MM.1S (cell line): Measurements from ENCODE around the gene SLIT3.

Source experiments
- DNase-seq: peaks from one replicate; pipeline ENCODE4 v3.0.0-alpha.2; 2015
- H2AFZ ChIP-seq: fragments of 300-600 bp; sonication (generic); 2 replicates; pipeline ENCODE4 v1.6.0; 2016; ENCODE audit warnings: antibody characterized with exemption, low read length
- H3F3A ChIP-seq: fragments of 300-600 bp; sonication (generic); 2 replicates; pipeline ENCODE4 v1.6.1; 2016; ENCODE audit warnings: mild to moderate bottlenecking, antibody characterized with exemption, low read length, moderate library complexity, mixed read lengths; ENCODE audit not compliant: insufficient read depth
- H3K27ac ChIP-seq: fragments of 300-600 bp; sonication (generic); 2 replicates; pipeline ENCODE4 v1.5.1; 2016; ENCODE audit warnings: mild to moderate bottlenecking, low read length
- H3K27me3 ChIP-seq: fragments of 300-600 bp; sonication (generic); replicated peaks from 2 replicates; pipeline ENCODE4 v1.6.0; 2016; ENCODE audit warnings: low read length; ENCODE audit not compliant: insufficient read depth
- H3K36me3 ChIP-seq: fragments of 300-600 bp; sonication (generic); replicated peaks from 2 replicates; pipeline ENCODE4 v1.6.1; 2016; ENCODE audit warnings: mild to moderate bottlenecking, low read length, mixed read lengths; ENCODE audit not compliant: insufficient read depth
- H3K4me1 ChIP-seq: fragments of 300-600 bp; sonication (generic); 2 replicates; pipeline ENCODE4 v1.6.1; 2016; ENCODE audit warnings: low read length, mixed read lengths
- H3K4me2 ChIP-seq: fragments of 300-600 bp; sonication (generic); 2 replicates; pipeline ENCODE4 v1.6.0; 2016; ENCODE audit warnings: low read depth, low read length
- H3K4me3 ChIP-seq: fragments of 300-600 bp; sonication (generic); 2 replicates; pipeline ENCODE4 v1.5.1; 2016; ENCODE audit warnings: low read length, mixed read lengths
- H3K79me2 ChIP-seq: fragments of 300-600 bp; sonication (generic); 2 replicates; pipeline ENCODE4 v1.6.1; 2016; ENCODE audit warnings: mixed run types, low read length, mixed read lengths
- H3K9ac ChIP-seq: fragments of 300-600 bp; sonication (generic); 2 replicates; pipeline ENCODE4 v1.6.1; 2016; ENCODE audit warnings: low read length, mixed read lengths
- H3K9me2 ChIP-seq: fragments of 300-600 bp; sonication (generic); replicated peaks from 2 replicates; pipeline ENCODE4 v1.6.1; 2016; ENCODE audit warnings: mild to moderate bottlenecking, low read length, mixed read lengths; ENCODE audit not compliant: insufficient read depth
- H3K9me3 ChIP-seq: fragments of 300-600 bp; sonication (generic); replicated peaks from 2 replicates; pipeline ENCODE4 v1.6.1; 2016; ENCODE audit warnings: mild to moderate bottlenecking, low read length, mixed read lengths; ENCODE audit not compliant: insufficient read depth
- H4K20me1 ChIP-seq: fragments of 300-600 bp; sonication (generic); 2 replicates; pipeline ENCODE4 v1.6.1; 2016; ENCODE audit warnings: mild to moderate bottlenecking, low read length, moderate library complexity, mixed read lengths; ENCODE audit not compliant: insufficient read depth
- EZH2 ChIP-seq: fragments of 300-600 bp; sonication (generic); optimal IDR thresholded peaks from 2 replicates; pipeline ENCODE3; 2017; ENCODE audit warnings: low read depth, mild to moderate bottlenecking, antibody characterized with exemption, low read length, mixed read lengths
- EZH2phosphoT487 ChIP-seq: fragments of 300-600 bp; sonication (generic); IDR thresholded peaks from 2 replicates; pipeline ENCODE4 v1.6.1; 2018; ENCODE audit warnings: antibody characterized with exemption, low read length
- TF ChIP-seq, protein P1 (sequence below): fragments of 300-600 bp; sonication (generic); IDR thresholded peaks from 2 replicates; pipeline ENCODE4 v1.5.1; 2016; ENCODE audit warnings: antibody characterized with exemption, low read length, mixed read lengths

The SLIT3 gene

DNA sequence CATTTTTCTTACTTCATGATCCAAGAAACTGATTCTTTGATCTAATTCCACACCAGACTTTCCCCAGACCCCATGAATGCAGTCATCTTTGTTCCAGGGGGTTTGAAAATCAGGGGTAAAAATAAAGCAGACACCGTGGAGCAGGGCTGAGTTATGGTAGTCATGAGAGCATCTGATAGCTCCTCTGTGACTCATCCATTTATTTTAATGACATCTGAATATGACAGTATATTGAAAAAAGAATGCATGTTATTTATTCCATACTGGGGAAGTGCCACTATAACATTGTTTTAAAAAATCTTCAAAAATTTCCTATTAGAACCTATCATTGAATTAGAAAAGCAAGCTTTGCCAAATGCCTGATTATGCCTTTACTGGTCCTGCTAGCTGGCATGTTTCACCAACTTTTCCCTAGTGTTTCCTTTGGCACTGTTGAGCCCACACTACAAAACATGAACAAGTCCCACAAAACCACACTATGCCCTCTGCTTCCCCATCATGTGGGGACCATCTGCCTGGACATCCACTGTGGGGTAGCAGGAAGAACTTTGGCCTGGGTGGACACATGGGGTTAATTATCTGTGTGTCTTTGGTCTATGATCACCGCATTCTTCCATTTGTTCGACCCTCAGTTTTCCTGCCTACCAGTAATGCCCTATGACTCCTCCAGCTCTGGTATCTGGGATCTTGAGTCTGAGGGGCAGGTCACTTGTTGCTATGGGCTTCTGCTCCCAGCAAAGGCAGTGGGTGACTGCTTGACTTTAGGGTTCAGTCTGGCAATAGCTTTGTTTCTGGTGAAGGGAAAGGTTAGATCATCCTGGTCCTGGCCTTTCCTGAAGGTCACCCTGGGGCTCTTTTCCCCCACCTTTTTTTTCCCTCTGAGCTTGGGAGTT lies 639.1 kb downstream of the SLIT3 start:
- H3K9me2 ChIP-seq, result no peaks in the 10 kb centered on the region
- peaks cover 19% of the 10 kb centered on the region for H3K4me1 ChIP-seq
- H3K9ac ChIP-seq, result no peak overlapping the region
- H3K27me3 ChIP-seq, result no peaks in the 10 kb centered on the region
- H3F3A ChIP-seq, result peaks cover 10% of the 10 kb centered on the region; the same call in 1 of the 2 replicates
- no peak for DNase-seq
- H3K4me2 ChIP-seq, result no peak overlapping the region
- H3K27ac ChIP-seq, result no peak overlapping the region
- no peak overlapping the region for H2AFZ ChIP-seq
- no peak overlapping the region for H3K4me3 ChIP-seq
- H3K9me3 ChIP-seq, result no peaks in the 10 kb centered on the region
- no peaks in the 10 kb centered on the region for H3K79me2 ChIP-seq
- no peak for TF ChIP-seq EZH2
- TF ChIP-seq EZH2phosphoT487, result no peak
- TF ChIP-seq, protein P1, sequence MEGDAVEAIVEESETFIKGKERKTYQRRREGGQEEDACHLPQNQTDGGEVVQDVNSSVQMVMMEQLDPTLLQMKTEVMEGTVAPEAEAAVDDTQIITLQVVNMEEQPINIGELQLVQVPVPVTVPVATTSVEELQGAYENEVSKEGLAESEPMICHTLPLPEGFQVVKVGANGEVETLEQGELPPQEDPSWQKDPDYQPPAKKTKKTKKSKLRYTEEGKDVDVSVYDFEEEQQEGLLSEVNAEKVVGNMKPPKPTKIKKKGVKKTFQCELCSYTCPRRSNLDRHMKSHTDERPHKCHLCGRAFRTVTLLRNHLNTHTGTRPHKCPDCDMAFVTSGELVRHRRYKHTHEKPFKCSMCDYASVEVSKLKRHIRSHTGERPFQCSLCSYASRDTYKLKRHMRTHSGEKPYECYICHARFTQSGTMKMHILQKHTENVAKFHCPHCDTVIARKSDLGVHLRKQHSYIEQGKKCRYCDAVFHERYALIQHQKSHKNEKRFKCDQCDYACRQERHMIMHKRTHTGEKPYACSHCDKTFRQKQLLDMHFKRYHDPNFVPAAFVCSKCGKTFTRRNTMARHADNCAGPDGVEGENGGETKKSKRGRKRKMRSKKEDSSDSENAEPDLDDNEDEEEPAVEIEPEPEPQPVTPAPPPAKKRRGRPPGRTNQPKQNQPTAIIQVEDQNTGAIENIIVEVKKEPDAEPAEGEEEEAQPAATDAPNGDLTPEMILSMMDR, result no peak
- no peaks in the 10 kb centered on the region for H4K20me1 ChIP-seq
- no peaks in the 10 kb centered on the region for H3K36me3 ChIP-seq

- H3K4me2 ChIP-seq, result no peak overlapping the region
- no peak overlapping the region for H2AFZ ChIP-seq
- H3K27ac ChIP-seq, result no peak overlapping the region
- H3K4me3 ChIP-seq, result no peak overlapping the region
- H3K9ac ChIP-seq, result no peak overlapping the region
- H3F3A ChIP-seq, result peaks cover 10% of the 10 kb centered on the region; the same call in 1 of the 2 replicates
- no peaks in the 10 kb centered on the region for H4K20me1 ChIP-seq
- H3K27me3 ChIP-seq, result no peaks in the 10 kb centered on the region
- H3K4me1 ChIP-seq, result peaks cover 19% of the 10 kb centered on the region
- no peaks in the 10 kb centered on the region for H3K36me3 ChIP-seq
- H3K9me3 ChIP-seq, result no peaks in the 10 kb centered on the region
- TF ChIP-seq EZH2phosphoT487 (no peak), EZH2 (no peak)
- TF ChIP-seq, protein P1, result no peak
- DNase-seq, result no peak
- H3K9me2 ChIP-seq, result no peaks in the 10 kb centered on the region
- no peaks in the 10 kb centered on the region for H3K79me2 ChIP-seq
These were observed 640.2 kb downstream of the SLIT3 start for GRCh38 chr5:168660691-168661090.

DNA sequence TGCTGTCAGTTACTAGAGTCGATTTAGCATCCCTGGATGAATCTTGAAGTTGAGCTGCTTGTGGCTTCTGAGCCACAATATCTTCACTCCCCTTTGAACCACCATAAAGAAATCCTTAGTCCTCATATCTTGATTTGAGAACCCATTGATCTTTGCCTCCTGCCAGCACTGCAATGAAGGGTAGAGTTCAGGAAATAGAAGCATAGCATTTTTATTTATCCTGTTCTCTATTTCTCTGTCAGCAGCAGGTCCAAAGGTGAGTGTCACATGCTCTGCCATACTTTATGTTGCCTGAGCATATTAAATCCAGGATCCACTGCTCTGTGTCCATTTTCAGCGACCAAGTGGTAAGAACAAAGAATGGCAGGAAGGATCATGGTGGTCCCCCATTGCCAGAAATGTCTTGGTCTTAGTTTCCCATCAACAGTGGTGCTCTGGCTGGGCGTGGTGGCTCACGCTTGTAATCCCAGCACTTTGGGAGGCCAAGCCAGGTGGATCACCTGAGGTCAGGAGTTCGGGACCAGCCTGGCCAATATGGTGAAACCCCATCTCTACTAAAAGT lies 641.6 kb downstream of the SLIT3 start:
- Histone ChIP-seq H3K9ac (no peak overlapping the region), H3K4me2 (no peak overlapping the region), H3F3A (peaks cover 10% of the 10 kb centered on the region; the same call in 1 of the 2 replicates), H3K27ac (no peak overlapping the region), H3K79me2 (no peaks in the 10 kb centered on the region), H3K9me3 (no peaks in the 10 kb centered on the region), H3K36me3 (no peaks in the 10 kb centered on the region), H3K27me3 (no peaks in the 10 kb centered on the region), H2AFZ (no peak overlapping the region), H3K9me2 (no peaks in the 10 kb centered on the region), H4K20me1 (no peaks in the 10 kb centered on the region), H3K4me3 (no peak overlapping the region), H3K4me1 (peaks cover 16% of the 10 kb centered on the region)
- no peak for TF ChIP-seq EZH2phosphoT487
- TF ChIP-seq, protein P1, result no peak
- no peak for TF ChIP-seq EZH2
- DNase-seq, result no peak
